Fibroblast of lung (primary cell): ENCODE measurements around the gene COL11A1. TPM values are rescaled to one million over a fixed set of nuclear protein-coding genes. Genes with fewer than 3 reads are reported as not detected.

ENCODE experiments used
- DNase-seq, 2 donors: peaks; one replicate each; pipeline versions ENCODE4 v3.0.0 to v3.0.0-alpha.2; 2010; ENCODE audit warnings: low read depth in 2 of 2
- H2AFZ ChIP-seq: 2 replicates; pipeline ENCODE4 v1.5.1; 2012; ENCODE audit warnings: low read length, control low read depth, inconsistent platforms
- H3K27ac ChIP-seq: 2 replicates; pipeline ENCODE4 v1.5.1; 2011; ENCODE audit warnings: low read length, control low read depth; ENCODE audit not compliant: insufficient read depth
- H3K27me3 ChIP-seq: 2 replicates; pipeline ENCODE4 v1.5.1; 2011; ENCODE audit warnings: mild to moderate bottlenecking, low read length; ENCODE audit not compliant: control insufficient read depth, insufficient read depth
- H3K36me3 ChIP-seq: 2 replicates; pipeline ENCODE4 v1.5.1; 2011; ENCODE audit warnings: low read length; ENCODE audit not compliant: control insufficient read depth, insufficient read depth
- H3K4me1 ChIP-seq: 2 replicates; pipeline ENCODE4 v1.5.1; 2011; ENCODE audit warnings: low read length; ENCODE audit not compliant: control insufficient read depth, insufficient read depth; ENCODE audit errors: extremely low read depth
- H3K4me2 ChIP-seq: 2 replicates; pipeline ENCODE4 v1.5.1; 2011; ENCODE audit warnings: low read length, control low read depth; ENCODE audit not compliant: insufficient read depth; ENCODE audit errors: extremely low read depth
- H3K4me3 ChIP-seq, 4 experiments: fragments of 200-600 bp in 1 of 4; sonication (generic) in 1 of 4; replicated peaks in 1 of 4; 2 replicates each; pipeline ENCODE4 v1.5.1; 2011 to 2016; ENCODE audit warnings: low read length in 4 of 4, low read depth in 3 of 4, mild to moderate bottlenecking in 3 of 4, control low read depth in 2 of 4, inconsistent platforms in 1 of 4, mixed read lengths in 1 of 4; ENCODE audit not compliant: insufficient read depth in 1 of 4; ENCODE audit errors: control extremely low read depth in 1 of 4
- H3K79me2 ChIP-seq: 2 replicates; pipeline ENCODE4 v1.5.1; 2012; ENCODE audit warnings: mild to moderate bottlenecking, low read length, inconsistent platforms; ENCODE audit not compliant: control insufficient read depth, insufficient read depth
- H3K9ac ChIP-seq: 2 replicates; pipeline ENCODE4 v1.5.1; 2011; ENCODE audit warnings: mild to moderate bottlenecking, low read length, control low read depth; ENCODE audit not compliant: insufficient read depth
- H3K9me3 ChIP-seq: 2 replicates; pipeline ENCODE4 v1.5.1; 2012; ENCODE audit warnings: low read depth, low read length; ENCODE audit not compliant: control insufficient read depth, insufficient read depth
- H4K20me1 ChIP-seq: 2 replicates; pipeline ENCODE4 v1.5.1; 2011; ENCODE audit warnings: low read length; ENCODE audit not compliant: control insufficient read depth, insufficient read depth; ENCODE audit errors: extremely low read depth
- EZH2 ChIP-seq: IDR thresholded peaks from 2 replicates; pipeline ENCODE4 v1.5.1; 2012; ENCODE audit warnings: low read length, control low read depth, mild to moderate bottlenecking; ENCODE audit errors: missing control alignments
- polyA plus RNA-seq, 2 donors: library from polyadenylated mRNA; depleted of rRNA in 1 of 2; stranded (reverse) in 1 of 2; unstranded in 1 of 2; fragments of >200 nt; gene quantifications; 2 replicates each; pipeline ENCODE4 v1.2.1, GENCODE V29; 2011 to 2012; ENCODE audit warnings: missing spikeins in 1 of 2
- total RNA-seq: library from RNA; depleted of rRNA; stranded (reverse); fragments of >200 nt; gene quantifications from 2 replicates; pipeline ENCODE4 v1.2.1, GENCODE V29; 2014
- TF ChIP-seq, protein P1 (sequence below), 2 donors: IDR thresholded peaks in 1 of 2; conservative IDR thresholded peaks in 1 of 2; 1 replicate in 1 of 2; 2 replicates in 1 of 2; pipeline ENCODE4 v1.5.1; 2011 to 2012; ENCODE audit warnings: low read length in 2 of 2, control low read depth in 1 of 2, inconsistent platforms in 1 of 2, low read depth in 1 of 2, mild to moderate bottlenecking in 1 of 2

COL11A1 gene
- total and polyA plus RNA-seq, 2 donors (not counting 1 experiment from before 2014, with no cell fraction given) = 2.6 to 8.9 TPM

DNA sequence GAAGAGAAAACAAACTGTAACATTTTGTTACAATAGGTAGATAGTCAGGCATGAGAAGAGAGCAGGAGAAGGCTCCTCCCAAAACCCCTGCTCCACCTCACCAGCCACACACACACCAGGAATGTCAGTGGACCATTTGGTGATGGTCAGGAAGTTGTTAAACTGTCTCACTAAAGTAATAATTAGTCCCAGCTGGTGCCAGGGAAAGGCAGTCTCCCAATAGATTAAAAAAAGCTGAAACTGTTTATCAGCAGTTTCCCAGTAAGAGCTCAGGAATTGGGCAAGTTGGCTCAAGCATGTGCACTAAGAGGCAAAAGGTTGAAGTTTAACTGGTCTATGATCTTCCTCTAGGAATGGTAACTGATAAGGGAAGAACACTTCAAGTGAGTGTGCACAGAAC is 249.6 kb downstream of the COL11A1 start:
- Histone ChIP-seq H3K4me3 (no peak overlapping the region), H3K36me3 (no peaks in the 10 kb centered on the region), H4K20me1 (no peaks in the 10 kb centered on the region), H3K27ac (no peak overlapping the region), H3K79me2 (no peaks in the 10 kb centered on the region), H3K27me3 (no peaks in the 10 kb centered on the region), H3K4me2 (no peak overlapping the region), H3K9me3 (no peaks in the 10 kb centered on the region), H2AFZ (no peak overlapping the region), H3K4me1 (no peaks in the 10 kb centered on the region), H3K9ac (no peak overlapping the region)
- DNase-seq = no peak
- TF ChIP-seq, protein P1, sequence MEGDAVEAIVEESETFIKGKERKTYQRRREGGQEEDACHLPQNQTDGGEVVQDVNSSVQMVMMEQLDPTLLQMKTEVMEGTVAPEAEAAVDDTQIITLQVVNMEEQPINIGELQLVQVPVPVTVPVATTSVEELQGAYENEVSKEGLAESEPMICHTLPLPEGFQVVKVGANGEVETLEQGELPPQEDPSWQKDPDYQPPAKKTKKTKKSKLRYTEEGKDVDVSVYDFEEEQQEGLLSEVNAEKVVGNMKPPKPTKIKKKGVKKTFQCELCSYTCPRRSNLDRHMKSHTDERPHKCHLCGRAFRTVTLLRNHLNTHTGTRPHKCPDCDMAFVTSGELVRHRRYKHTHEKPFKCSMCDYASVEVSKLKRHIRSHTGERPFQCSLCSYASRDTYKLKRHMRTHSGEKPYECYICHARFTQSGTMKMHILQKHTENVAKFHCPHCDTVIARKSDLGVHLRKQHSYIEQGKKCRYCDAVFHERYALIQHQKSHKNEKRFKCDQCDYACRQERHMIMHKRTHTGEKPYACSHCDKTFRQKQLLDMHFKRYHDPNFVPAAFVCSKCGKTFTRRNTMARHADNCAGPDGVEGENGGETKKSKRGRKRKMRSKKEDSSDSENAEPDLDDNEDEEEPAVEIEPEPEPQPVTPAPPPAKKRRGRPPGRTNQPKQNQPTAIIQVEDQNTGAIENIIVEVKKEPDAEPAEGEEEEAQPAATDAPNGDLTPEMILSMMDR (conservative IDR thresholded peaks at IDR 0.05 in 1 of 2, IDR thresholded peaks at IDR 0.05 in 1 of 2; ENCODE audit: low read depth in 1 of 2, low read length in 2 of 2) = no peak
- no peak for TF ChIP-seq EZH2

DNA sequence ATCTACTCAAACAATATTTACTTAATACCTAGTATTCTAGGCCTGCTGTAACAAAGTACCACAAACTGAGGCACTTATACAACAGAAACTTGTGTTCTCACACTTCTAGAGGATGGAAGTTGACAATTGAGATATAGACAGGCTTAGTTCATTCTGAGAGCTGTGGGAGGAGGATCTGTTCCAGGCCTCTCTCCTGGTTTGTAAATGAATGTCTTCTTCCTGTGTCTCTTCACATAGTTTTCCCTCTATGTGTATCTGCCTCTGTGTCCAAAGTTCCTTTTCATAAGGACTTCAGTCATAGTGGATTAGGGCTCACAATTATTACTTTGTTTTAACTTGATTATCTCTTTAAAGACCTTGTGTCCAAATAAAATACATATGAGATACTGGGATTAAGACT is 251.1 kb downstream of the COL11A1 start:
- H3K27ac ChIP-seq = no peak overlapping the region
- no peaks in the 10 kb centered on the region for H3K4me1 ChIP-seq
- no peaks in the 10 kb centered on the region for H3K27me3 ChIP-seq
- no peak overlapping the region for H3K4me3 ChIP-seq
- no peaks in the 10 kb centered on the region for H4K20me1 ChIP-seq
- no peak overlapping the region for H2AFZ ChIP-seq
- H3K79me2 ChIP-seq = no peaks in the 10 kb centered on the region
- no peaks in the 10 kb centered on the region for H3K9me3 ChIP-seq
- H3K4me2 ChIP-seq = no peak overlapping the region
- H3K36me3 ChIP-seq = no peaks in the 10 kb centered on the region
- no peak overlapping the region for H3K9ac ChIP-seq
- TF ChIP-seq, protein P1 (conservative IDR thresholded peaks at IDR 0.05 in 1 of 2, IDR thresholded peaks at IDR 0.05 in 1 of 2; ENCODE audit: low read depth in 1 of 2, low read length in 2 of 2) = no peak
- TF ChIP-seq EZH2 = no peak
- DNase-seq = no peak

DNA sequence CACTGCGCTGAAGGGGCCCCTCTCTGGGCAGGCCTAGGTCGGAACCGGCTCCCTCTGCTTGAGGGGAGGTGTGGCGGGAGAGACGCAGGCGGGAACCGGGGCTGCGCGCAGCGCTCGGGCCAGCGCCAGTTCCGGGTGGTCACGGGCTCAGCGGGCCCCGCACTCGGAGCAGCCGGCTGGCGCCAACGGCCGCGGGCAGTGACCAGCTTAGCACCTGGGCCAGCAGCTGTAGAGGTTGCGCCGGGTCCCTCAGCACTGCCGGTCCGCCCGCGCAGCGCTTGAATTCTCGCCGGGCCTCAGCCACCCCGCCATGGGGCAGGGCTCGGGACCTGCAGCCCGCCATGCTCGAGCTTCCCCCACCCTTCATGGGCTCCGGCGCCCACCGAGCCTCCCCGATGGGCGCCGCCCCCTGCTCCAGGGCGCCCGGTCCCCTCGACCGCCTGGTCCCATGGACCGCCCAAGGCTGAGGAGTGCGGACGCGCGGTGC is 254.6 kb downstream of the COL11A1 start:
- TF ChIP-seq EZH2 = no peak
- TF ChIP-seq, protein P1 (conservative IDR thresholded peaks at IDR 0.05 in 1 of 2, IDR thresholded peaks at IDR 0.05 in 1 of 2; ENCODE audit: low read depth in 1 of 2, low read length in 2 of 2) = no peak
- DNase-seq = no peak
- H3K27me3 ChIP-seq = no peaks in the 10 kb centered on the region
- H3K9ac ChIP-seq = no peak overlapping the region
- no peak overlapping the region for H3K4me3 ChIP-seq
- no peak overlapping the region for H3K27ac ChIP-seq
- no peaks in the 10 kb centered on the region for H4K20me1 ChIP-seq
- H3K36me3 ChIP-seq = no peaks in the 10 kb centered on the region
- no peak overlapping the region for H2AFZ ChIP-seq
- H3K9me3 ChIP-seq = no peaks in the 10 kb centered on the region
- no peaks in the 10 kb centered on the region for H3K79me2 ChIP-seq
- H3K4me1 ChIP-seq = no peaks in the 10 kb centered on the region
- H3K4me2 ChIP-seq = no peak overlapping the region
